Heart left ventricle (tissue), 16 donors: ENCODE measurements around the gene MSLN. TPM values are rescaled to one million over a fixed set of nuclear protein-coding genes. Genes with fewer than 3 reads are reported as not detected.
"Not testable (repeated sequence)": the region's sequence is repeated elsewhere in the genome, so short reads cannot be mapped to it uniquely, and the experiment has no call there.

Experiments
- ATAC-seq, 4 donors: fragments of 200-7000 bp; cut with Tn5 transposase; one replicate each; pipeline ENCODE4 v1.9.1; 2020 to 2022; ENCODE audit warnings: moderate library complexity in 4 of 4, mild to moderate bottlenecking in 3 of 4, moderate number of reproducible peaks in 1 of 4
- DNase-seq, 5 donors: peaks; one replicate each; pipeline ENCODE4 v3.0.0-alpha.2; 2020
- H3K27ac ChIP-seq, 12 donors: fragments of 200-600 bp; sonication (generic) in 4 of 12; one replicate each; pipeline versions ENCODE4 v1.5.0 to v1.8.0; 2016 to 2022; ENCODE audit warnings: mild to moderate bottlenecking in 2 of 12
- H3K27me3 ChIP-seq, 9 donors: fragments of 200-600 bp; sonication (generic) in 2 of 9; one replicate each; pipeline versions ENCODE4 v1.5.1 to v1.8.0; 2016 to 2022; ENCODE audit warnings: mild to moderate bottlenecking in 3 of 9
- H3K36me3 ChIP-seq, 9 donors: fragments of 200-600 bp; sonication (generic) in 2 of 9; one replicate each; pipeline versions ENCODE4 v1.5.0 to v1.8.0; 2018 to 2022; ENCODE audit warnings: mild to moderate bottlenecking in 2 of 9
- H3K4me1 ChIP-seq, 12 donors: fragments of 200-600 bp; sonication (generic) in 4 of 12; one replicate each; pipeline versions ENCODE4 v1.5.0 to v1.8.0; 2016 to 2022; ENCODE audit warnings: mild to moderate bottlenecking in 3 of 12
- H3K4me3 ChIP-seq, 12 donors: fragments of 200-600 bp; sonication (generic) in 4 of 12; one replicate each; pipeline versions ENCODE4 v1.5.0 to v1.8.0; 2017 to 2022; ENCODE audit warnings: mild to moderate bottlenecking in 9 of 12, moderate library complexity in 4 of 12
- H3K9me3 ChIP-seq, 12 donors: fragments of 200-600 bp; sonication (generic) in 4 of 12; one replicate each; pipeline versions ENCODE4 v1.5.0 to v1.8.0; 2016 to 2022; ENCODE audit warnings: mild to moderate bottlenecking in 1 of 12
- POLR2A ChIP-seq, 2 donors: fragments of 450-650 bp; IDR thresholded peaks; one replicate each; pipeline ENCODE4 v1.6.1; 2017; ENCODE audit warnings: antibody characterized with exemption in 2 of 2, mild to moderate bottlenecking in 2 of 2, moderate library complexity in 2 of 2
- WGBS, 4 donors: extraction: QIAGEN DNeasy Blood & Tissue Kit in 2 of 4; methylation state at CpG; one replicate each; pipeline versions ENCODE4 v1.1.5 to v1.1.7; 2013 to 2018; 5-methylcytosine and 5-hydroxymethylcytosine counted together
- intact Hi-C, 10 donors: fragments of 100-400 bp; cut with DNase I; formaldehyde crosslinking; loops; one replicate each; pipeline versions ENCODE4 v1.11.1 to v1.14.2; 2022
- polyA plus RNA-seq, 2 donors: library from polyadenylated mRNA; stranded (reverse); fragments of 200-250 nt; gene quantifications; one replicate each; pipeline ENCODE4 v1.2.3, GENCODE V29; 2013
- total RNA-seq, 9 donors: library from RNA; depleted of rRNA in 2 of 9; stranded (reverse); fragments of >200 nt in 2 of 9; fragmentation: NEBNext Ultra II Directional in 3 of 9; extraction: Animal tissue kit (Norgen Biotek cat#: 25700) in 3 of 9; gene quantifications; one replicate each; pipeline versions ENCODE4 v1.1.0 to v1.2.4, GENCODE V29; 2016 to 2023
- TF ChIP-seq, protein P1 (sequence below), 12 donors: fragments of 200-600 bp; sonication (generic) in 4 of 12; IDR thresholded peaks; one replicate each; pipeline versions ENCODE4 v1.5.0 to v1.8.0; 2018 to 2022; ENCODE audit warnings: antibody characterized with exemption in 12 of 12, mild to moderate bottlenecking in 5 of 12
- donor health status: ischemic (EF 13 %, LVEDD 7.1; RV severe dilation, severe dysfunction).
- donor health status: healthy with polysubstance abuse.
- donor health status: DM: no; HTN: yes; CAD: no.
- donor health status: DM: no; HTN: no; CAD: no.
- donor health status: ischemic (EF 25% LVEDD 6.9; RV normal size, moderate dysfunction).
- donor health status: ischemic (EF 25% LVEDD 5.7; RV mildly dilated, moderate dysfunction).
- donor health status: healthy.
- donor health status: DM: yes; HTN: yes; CAD: no.
- donor health status: ischemic (EF 35%, LVEDD 5.7; RV mildly dilated, moderate dysfunction).
- donor health status: nonischemic (EF 11% LVEDD 7.7; RV severe dilation, severe dysfunction).
- donor health status: DM: yes; HTN: yes; CAD: no.
- donor health status: PGD.
- donor health status: ischemic (EF 29% LVEDD 5.4; RV normal size, mild dysfunction).
- donor health status: nonischemic (EF 23%, LVEDD 6.1; RV moderate dilation, normal function).

MSLN gene
- total and polyA plus RNA-seq, 11 donors: 0.48 to 82.2 (median 0.50) TPM; not detected in 8

GRCh38 chr16:750485-750884 lies 10.0 kb upstream of the MSLN start:
- no peak overlapping the region for H3K4me3 ChIP-seq
- peaks cover 0 to 12% (median 0%) of the 10 kb centered on the region in 12 donors for H3K4me1 ChIP-seq
- no peak for DNase-seq
- ATAC-seq: no peak
- no peak overlapping the region for H3K27ac ChIP-seq
- intact Hi-C loops: no loop called here
- peaks cover 0 to 13% (median 0%) of the 10 kb centered on the region in 9 donors for H3K27me3 ChIP-seq
- 48 to 68% (median 55%) methylated on average over 8 to 9 of the region's 9 CpGs for WGBS, 4 donors
- no peak for TF ChIP-seq POLR2A (IDR thresholded peaks at IDR 0.05)
- TF ChIP-seq, protein P1, sequence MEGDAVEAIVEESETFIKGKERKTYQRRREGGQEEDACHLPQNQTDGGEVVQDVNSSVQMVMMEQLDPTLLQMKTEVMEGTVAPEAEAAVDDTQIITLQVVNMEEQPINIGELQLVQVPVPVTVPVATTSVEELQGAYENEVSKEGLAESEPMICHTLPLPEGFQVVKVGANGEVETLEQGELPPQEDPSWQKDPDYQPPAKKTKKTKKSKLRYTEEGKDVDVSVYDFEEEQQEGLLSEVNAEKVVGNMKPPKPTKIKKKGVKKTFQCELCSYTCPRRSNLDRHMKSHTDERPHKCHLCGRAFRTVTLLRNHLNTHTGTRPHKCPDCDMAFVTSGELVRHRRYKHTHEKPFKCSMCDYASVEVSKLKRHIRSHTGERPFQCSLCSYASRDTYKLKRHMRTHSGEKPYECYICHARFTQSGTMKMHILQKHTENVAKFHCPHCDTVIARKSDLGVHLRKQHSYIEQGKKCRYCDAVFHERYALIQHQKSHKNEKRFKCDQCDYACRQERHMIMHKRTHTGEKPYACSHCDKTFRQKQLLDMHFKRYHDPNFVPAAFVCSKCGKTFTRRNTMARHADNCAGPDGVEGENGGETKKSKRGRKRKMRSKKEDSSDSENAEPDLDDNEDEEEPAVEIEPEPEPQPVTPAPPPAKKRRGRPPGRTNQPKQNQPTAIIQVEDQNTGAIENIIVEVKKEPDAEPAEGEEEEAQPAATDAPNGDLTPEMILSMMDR (IDR thresholded peaks at IDR 0.05): no peak
- no peaks in the 10 kb centered on the region for H3K36me3 ChIP-seq
- H3K9me3 ChIP-seq: no peaks in the 10 kb centered on the region

- ATAC-seq (peak; percentile 79 to 92 (median 84)), DNase-seq (peak in 3 of 5 donors; percentile 5 to 56 (median 54))
- no peaks in the 10 kb centered on the region for H3K9me3 ChIP-seq
- no peaks in the 10 kb centered on the region for H3K36me3 ChIP-seq
- H3K27me3 ChIP-seq: peaks cover 0 to 13% (median 0%) of the 10 kb centered on the region in 9 donors
- no peak overlapping the region for H3K4me3 ChIP-seq
- TF ChIP-seq, protein P1 (IDR thresholded peaks at IDR 0.05): no peak
- no peak for TF ChIP-seq POLR2A (IDR thresholded peaks at IDR 0.05)
- 59 to 69% (median 62%) methylated on average over 38 to 39 of the region's 39 CpGs for WGBS, 4 donors
- intact Hi-C loops: no loop called here
- H3K27ac ChIP-seq: no peak overlapping the region
- peaks cover 0 to 12% (median 0%) of the 10 kb centered on the region in 12 donors for H3K4me1 ChIP-seq
Observed at GRCh38 chr16:751152-752006, 9.2 kb upstream of the MSLN start.

DNA sequence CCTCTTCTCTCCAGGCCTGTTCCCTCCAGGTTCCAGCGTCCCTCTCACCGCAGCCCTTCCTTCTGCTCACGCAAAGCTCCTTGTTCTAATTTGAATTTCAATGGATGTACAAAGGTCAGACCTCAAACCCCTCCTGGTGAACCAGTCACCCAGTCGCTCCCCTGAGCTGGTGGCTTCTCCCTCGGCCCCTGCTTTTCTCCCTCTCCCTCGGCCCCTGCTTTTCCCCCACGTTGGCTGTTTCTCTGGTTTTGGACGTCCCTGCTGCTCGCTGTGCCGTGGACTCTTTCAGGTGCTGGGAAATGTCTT lies 8.6 kb upstream of the MSLN start:
- Histone ChIP-seq H3K27me3 (peaks cover 0 to 13% (median 0%) of the 10 kb centered on the region in 9 donors), H3K4me1 (peaks cover 0 to 12% (median 0%) of the 10 kb centered on the region in 12 donors), H3K4me3 (no peak overlapping the region), H3K9me3 (no peaks in the 10 kb centered on the region), H3K27ac (no peak overlapping the region), H3K36me3 (no peaks in the 10 kb centered on the region)
- TF ChIP-seq POLR2A (IDR thresholded peaks at IDR 0.05): no peak
- TF ChIP-seq, protein P1 (IDR thresholded peaks at IDR 0.05): no peak
- intact Hi-C loops: no loop called here
- 29 to 40% (median 32%) methylated on average over 10 of the region's 10 CpGs for WGBS, 4 donors
- no peak for ATAC-seq
- no peak for DNase-seq

- H3K36me3 ChIP-seq, ATAC-seq, DNase-seq, intact Hi-C loops, H3K4me3 ChIP-seq, H3K9me3 ChIP-seq: not testable (repeated sequence)
- WGBS, 4 donors: 84 to 91% (median 90%) methylated on average over 11 of the region's 11 CpGs
- peak overlapping the region in 1 of 12 donors; percentile 49 for H3K27ac ChIP-seq
- peaks cover 0 to 13% (median 0%) of the 10 kb centered on the region in 9 donors for H3K27me3 ChIP-seq
- H3K4me1 ChIP-seq: peaks cover 0 to 16% (median 0%) of the 10 kb centered on the region in 12 donors
Observed at GRCh38 chr16:754121-754607, 6.4 kb upstream of the MSLN start.
